Activated CD8-positive, alpha-beta T cell treated with anti-CD3 and anti-CD28 coated beads for 36 hours (primary cell): ENCODE measurements around the gene GEMIN8. TPM values are rescaled to one million over a fixed set of nuclear protein-coding genes. Genes with fewer than 3 reads are reported as not detected.

Source experiments
- ATAC-seq: fragments of 200-7000 bp; cut with Tn5 transposase; one replicate; pipeline ENCODE4 v1.10.0; 2021; ENCODE audit warnings: mild to moderate bottlenecking, moderate library complexity
- CTCF ChIA-PET: fragments of 350-600 bp; sonication (Branson Sonifier 250); formaldehyde crosslinking; loops from one replicate; lab custom pipeline; 2021; ENCODE audit warnings: antibody characterized with exemption; lab: Charles Lee
- POLR2A ChIA-PET: fragments of 350-600 bp; sonication (Branson Sonifier 250); formaldehyde crosslinking; loops from one replicate; lab custom pipeline; 2021; ENCODE audit warnings: antibody characterized with exemption; lab: Charles Lee
- DNase-seq: peaks from one replicate; pipeline ENCODE4 v3.0.0-alpha.2; 2020
- H3K27ac Mint-ChIP-seq: one replicate; pipeline ENCODE4 v1.8.0; 2021; ENCODE audit warnings: mild to moderate bottlenecking, mixed read lengths
- H3K27me3 Mint-ChIP-seq: one replicate; pipeline ENCODE4 v1.8.0; 2021; ENCODE audit warnings: mixed read lengths
- H3K36me3 Mint-ChIP-seq: one replicate; pipeline ENCODE4 v1.8.0; 2021; ENCODE audit warnings: low read depth, mixed read lengths
- H3K4me1 Mint-ChIP-seq: one replicate; pipeline ENCODE4 v1.8.0; 2021; ENCODE audit warnings: low read depth, mixed read lengths
- H3K4me3 Mint-ChIP-seq: one replicate; pipeline ENCODE4 v1.8.0; 2021; ENCODE audit warnings: mild to moderate bottlenecking, moderate library complexity, mixed read lengths
- H3K9me3 Mint-ChIP-seq: one replicate; pipeline ENCODE4 v1.8.0; 2021; ENCODE audit warnings: mixed read lengths
- intact Hi-C: fragments of 100-400 bp; cut with micrococcal nuclease; formaldehyde crosslinking; loops from one replicate; pipeline ENCODE4 v1.10.0; 2022
- total RNA-seq, 2 experiments: library from RNA; stranded (reverse); gene quantifications; one replicate each; pipeline ENCODE4 v1.2.3, GENCODE V29; 2021
- TF ChIP-seq, protein P1 (sequence below): fragments of 200-600 bp; IDR thresholded peaks from one replicate; pipeline ENCODE4 v1.8.0; 2022; ENCODE audit warnings: antibody characterized with exemption, mild to moderate bottlenecking

The GEMIN8 gene
- total RNA-seq, 2 experiments from 2014 or later, result 14.7 to 15.5 TPM

DNA sequence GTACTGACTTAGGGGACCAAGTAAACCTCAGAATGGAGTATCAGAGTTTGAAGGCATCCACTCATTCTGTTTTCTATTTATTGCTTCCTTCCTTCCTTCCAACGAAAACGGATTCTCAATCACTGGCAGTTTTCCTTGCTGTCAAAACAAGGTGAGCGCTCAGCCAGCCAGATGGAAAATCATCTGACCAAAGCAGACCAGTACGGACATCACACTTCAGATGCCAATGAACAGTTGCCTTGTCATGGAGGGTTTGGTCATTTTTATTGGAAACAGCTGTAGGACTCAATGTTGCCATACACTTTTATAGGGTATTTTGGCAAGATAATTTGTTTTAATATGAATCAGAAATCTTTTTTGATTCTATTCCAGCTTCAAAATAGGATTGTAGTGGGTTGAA, 16.6 kb downstream of the GEMIN8 start:
- DNase-seq, result no peak
- intact Hi-C loops, result no loop called here
- ATAC-seq, result no peak
- TF ChIP-seq, protein P1, sequence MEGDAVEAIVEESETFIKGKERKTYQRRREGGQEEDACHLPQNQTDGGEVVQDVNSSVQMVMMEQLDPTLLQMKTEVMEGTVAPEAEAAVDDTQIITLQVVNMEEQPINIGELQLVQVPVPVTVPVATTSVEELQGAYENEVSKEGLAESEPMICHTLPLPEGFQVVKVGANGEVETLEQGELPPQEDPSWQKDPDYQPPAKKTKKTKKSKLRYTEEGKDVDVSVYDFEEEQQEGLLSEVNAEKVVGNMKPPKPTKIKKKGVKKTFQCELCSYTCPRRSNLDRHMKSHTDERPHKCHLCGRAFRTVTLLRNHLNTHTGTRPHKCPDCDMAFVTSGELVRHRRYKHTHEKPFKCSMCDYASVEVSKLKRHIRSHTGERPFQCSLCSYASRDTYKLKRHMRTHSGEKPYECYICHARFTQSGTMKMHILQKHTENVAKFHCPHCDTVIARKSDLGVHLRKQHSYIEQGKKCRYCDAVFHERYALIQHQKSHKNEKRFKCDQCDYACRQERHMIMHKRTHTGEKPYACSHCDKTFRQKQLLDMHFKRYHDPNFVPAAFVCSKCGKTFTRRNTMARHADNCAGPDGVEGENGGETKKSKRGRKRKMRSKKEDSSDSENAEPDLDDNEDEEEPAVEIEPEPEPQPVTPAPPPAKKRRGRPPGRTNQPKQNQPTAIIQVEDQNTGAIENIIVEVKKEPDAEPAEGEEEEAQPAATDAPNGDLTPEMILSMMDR, result no peak
- Mint-ChIP-seq H3K4me1 (peaks cover 18% of the 10 kb centered on the region), H3K9me3 (no peaks in the 10 kb centered on the region), H3K27ac (no peak overlapping the region), H3K4me3 (no peak overlapping the region), H3K27me3 (no peaks in the 10 kb centered on the region), H3K36me3 (peaks cover 21% of the 10 kb centered on the region)
- POLR2A ChIA-PET, result no interaction called here
- CTCF ChIA-PET, result no interaction called here

DNA sequence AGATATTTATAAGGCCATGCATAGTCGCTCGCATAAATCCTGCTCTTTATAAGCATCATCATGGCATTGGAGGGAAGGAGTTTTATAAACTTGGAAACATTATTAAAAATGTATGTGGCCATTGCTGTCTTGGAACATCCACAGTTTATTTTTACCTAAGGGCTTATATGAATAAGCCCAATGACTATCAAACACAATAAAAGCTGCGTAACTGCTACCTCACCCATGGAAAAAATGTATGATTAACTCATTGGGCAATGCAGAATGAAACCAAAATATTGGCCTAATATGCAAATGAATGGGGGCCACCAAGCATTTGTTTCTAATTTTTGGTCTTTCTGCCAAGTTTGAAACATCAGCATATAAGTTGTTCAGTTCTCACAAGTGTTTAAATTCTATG, 19.1 kb downstream of the GEMIN8 start:
- Mint-ChIP-seq H3K4me1 (peaks cover 13% of the 10 kb centered on the region), H3K36me3 (peaks cover 24% of the 10 kb centered on the region), H3K27ac (no peak overlapping the region), H3K27me3 (no peaks in the 10 kb centered on the region), H3K9me3 (no peaks in the 10 kb centered on the region), H3K4me3 (no peak overlapping the region)
- ATAC-seq, result no peak
- ChIA-PET POLR2A (no interaction called here), CTCF (no interaction called here)
- no peak for DNase-seq
- TF ChIP-seq, protein P1, result no peak
- intact Hi-C loops, result no loop called here

DNA sequence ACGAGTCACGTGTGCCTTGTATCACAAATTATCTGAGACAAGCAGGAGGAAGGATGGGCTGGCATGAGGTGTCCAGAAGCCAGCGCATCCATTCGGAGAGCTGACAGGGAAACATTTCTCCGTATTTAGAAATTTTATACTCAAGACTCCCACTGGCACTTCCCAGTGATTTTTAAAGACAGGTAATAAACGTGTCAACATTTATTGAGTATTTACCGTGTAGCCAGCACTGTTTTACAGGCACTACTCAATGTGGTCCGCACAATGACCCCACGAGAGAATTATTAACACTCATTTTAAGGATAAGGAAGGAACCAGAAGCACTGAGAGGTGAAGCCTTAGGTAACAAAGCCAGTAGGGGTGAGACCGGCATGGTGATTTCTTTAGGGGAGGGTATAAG, 23.2 kb downstream of the GEMIN8 start:
- Mint-ChIP-seq H3K4me3 (no peak overlapping the region), H3K9me3 (no peaks in the 10 kb centered on the region), H3K4me1 (peaks cover 15% of the 10 kb centered on the region), H3K27me3 (no peaks in the 10 kb centered on the region), H3K36me3 (peaks cover 18% of the 10 kb centered on the region), H3K27ac (no peak overlapping the region)
- ATAC-seq (no peak), DNase-seq (no peak)
- POLR2A ChIA-PET, result no interaction called here
- TF ChIP-seq, protein P1, result no peak
- intact Hi-C loops, result no loop called here
- CTCF ChIA-PET, result no interaction called here

DNA sequence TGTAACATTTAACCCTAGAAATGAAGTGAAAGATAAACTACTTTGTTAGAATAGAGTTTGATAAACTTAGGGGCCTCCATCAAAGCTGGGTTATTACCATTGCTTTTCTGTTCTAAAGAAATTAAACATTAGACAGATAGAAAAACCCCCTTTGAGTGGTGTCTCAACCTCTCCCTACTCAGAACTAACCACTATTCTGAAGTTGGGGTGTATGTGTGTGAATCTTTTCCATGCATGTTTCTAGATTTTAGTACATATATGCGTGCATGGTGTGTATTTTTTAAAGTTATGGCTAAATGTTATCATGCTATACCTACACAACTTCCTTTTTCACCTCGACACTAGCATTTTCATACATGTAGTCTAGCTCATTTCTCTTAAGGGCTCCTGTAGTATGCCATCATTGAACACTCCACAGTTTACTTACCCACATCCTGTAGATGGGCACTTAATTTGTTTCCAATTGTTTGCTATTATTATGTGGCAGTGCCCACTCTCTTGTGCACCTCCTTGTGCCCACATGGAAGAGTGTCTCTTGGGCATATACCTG, 25.7 kb downstream of the GEMIN8 start:
- Mint-ChIP-seq H3K27me3 (no peaks in the 10 kb centered on the region), H3K36me3 (peaks cover 20% of the 10 kb centered on the region), H3K27ac (peak overlapping the region; percentile 34), H3K4me3 (no peak overlapping the region), H3K9me3 (no peaks in the 10 kb centered on the region), H3K4me1 (peaks cover 15% of the 10 kb centered on the region)
- DNase-seq (no peak), ATAC-seq (peak; percentile 60)
- intact Hi-C loops, result no loop called here
- ChIA-PET CTCF (no interaction called here), POLR2A (no interaction called here)
- TF ChIP-seq, protein P1, result no peak

DNA sequence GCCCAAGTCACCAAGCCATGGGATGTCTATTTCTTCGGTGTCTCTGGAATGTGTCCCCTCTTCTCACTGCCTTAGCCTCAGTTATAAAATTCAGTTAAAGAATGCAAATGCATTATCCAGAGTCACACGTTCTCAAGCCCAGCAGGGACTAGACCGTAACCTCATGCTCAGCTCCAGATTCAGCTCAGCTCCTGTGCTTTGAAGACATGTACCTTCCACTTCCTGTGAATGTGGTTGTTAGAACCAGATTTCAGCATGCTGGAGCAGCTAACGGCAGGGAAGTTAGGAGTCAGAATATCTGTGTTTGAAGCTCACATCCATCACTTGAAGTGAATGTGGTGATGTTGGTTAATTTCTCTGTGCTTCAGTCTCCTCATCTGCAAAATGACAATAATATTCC, 26.7 kb downstream of the GEMIN8 start:
- H3K9me3 Mint-ChIP-seq, result no peaks in the 10 kb centered on the region
- H3K27ac Mint-ChIP-seq, result no peak overlapping the region

More for the DNA sequence above, 26.7 kb downstream of the GEMIN8 start:
- no peak for ATAC-seq
- intact Hi-C loops, result no loop called here
- ChIA-PET POLR2A (no interaction called here), CTCF (no interaction called here)
- H3K36me3 Mint-ChIP-seq, result peaks cover 17% of the 10 kb centered on the region
- no peak overlapping the region for H3K4me3 Mint-ChIP-seq
- TF ChIP-seq, protein P1, result no peak
- H3K4me1 Mint-ChIP-seq, result peaks cover 15% of the 10 kb centered on the region
- DNase-seq, result no peak
- H3K27me3 Mint-ChIP-seq, result no peaks in the 10 kb centered on the region
